PC-3 (cell line): ENCODE measurements around the gene RTBDN. TPM values are rescaled to one million over a fixed set of nuclear protein-coding genes. Genes with fewer than 3 reads are reported as not detected.
"Not testable (repeated sequence)": the region's sequence is repeated elsewhere in the genome, so short reads cannot be mapped to it uniquely, and the experiment has no call there.

Experiments
- ATAC-seq: fragments of 200-7000 bp; cut with Tn5 transposase; 2 replicates; pipeline ENCODE4 v1.9.1; 2020; ENCODE audit warnings: mild to moderate bottlenecking, moderate library complexity
- BruUV-seq: library from RNA; stranded (reverse); fragments of 400-500 nt; replicated peaks from 2 replicates; lab custom pipeline; 2021; lab: Mats Ljungman, UMichigan
- CTCF ChIA-PET: fragments of 300-600 bp; sonication (Branson Sonifier 250); formaldehyde crosslinking; loops from one replicate; lab custom pipeline; 2022; ENCODE audit warnings: antibody characterized with exemption; lab: Charles Lee
- POLR2A ChIA-PET: fragments of 300-600 bp; sonication (Branson Sonifier 250); formaldehyde crosslinking; loops from one replicate; lab custom pipeline; 2022; ENCODE audit warnings: antibody characterized with exemption; ENCODE audit not compliant: unreplicated experiment; lab: Charles Lee
- DNase-seq: peaks from one replicate; pipeline ENCODE4 v3.0.0-alpha.2; 2015
- H2AFZ ChIP-seq: fragments of 300-600 bp; sonication (generic); 2 replicates; pipeline ENCODE4 v1.6.0; 2016; ENCODE audit warnings: antibody characterized with exemption, low read length
- H3F3A ChIP-seq: fragments of 300-600 bp; sonication (generic); one replicate; pipeline ENCODE4 v1.6.0; 2017; ENCODE audit warnings: antibody characterized with exemption, low read length, control low read depth, mild to moderate bottlenecking; ENCODE audit not compliant: unreplicated experiment
- H3K27ac ChIP-seq: fragments of 300-600 bp; sonication (generic); 2 replicates; pipeline ENCODE4 v1.5.1; 2016; ENCODE audit warnings: mild to moderate bottlenecking, low read length
- H3K27me3 ChIP-seq: fragments of 300-600 bp; sonication (generic); 2 replicates; pipeline ENCODE4 v1.6.1; 2016; ENCODE audit warnings: low read length, mixed read lengths
- H3K36me3 ChIP-seq: fragments of 300-600 bp; sonication (generic); 2 replicates; pipeline ENCODE4 v1.6.1; 2016; ENCODE audit warnings: low read depth, mixed run types, low read length, mixed read lengths
- H3K4me1 ChIP-seq: fragments of 300-600 bp; sonication (generic); 2 replicates; pipeline ENCODE4 v1.5.1; 2016; ENCODE audit warnings: low read length; ENCODE audit not compliant: insufficient read depth
- H3K4me2 ChIP-seq: fragments of 300-600 bp; sonication (generic); 2 replicates; pipeline ENCODE4 v1.6.0; 2016; ENCODE audit warnings: low read length
- H3K4me3 ChIP-seq: fragments of 300-600 bp; sonication (generic); 2 replicates; pipeline ENCODE4 v1.5.1; 2016; ENCODE audit warnings: mild to moderate bottlenecking, low read length, mixed read lengths
- H3K79me2 ChIP-seq: fragments of 300-600 bp; sonication (generic); 2 replicates; pipeline ENCODE4 v1.6.1; 2017; ENCODE audit warnings: low read length, mixed read lengths
- H3K9ac ChIP-seq: fragments of 300-600 bp; sonication (generic); 2 replicates; pipeline ENCODE4 v1.6.0; 2016; ENCODE audit warnings: mild to moderate bottlenecking, low read length
- H3K9me2 ChIP-seq: fragments of 300-600 bp; sonication (generic); replicated peaks from 2 replicates; pipeline ENCODE4 v1.6.1; 2016; ENCODE audit warnings: mixed run types, low read length, mixed read lengths
- H3K9me3 ChIP-seq: fragments of 300-600 bp; sonication (generic); 2 replicates; pipeline ENCODE4 v1.6.1; 2016; ENCODE audit warnings: low read length, mixed read lengths
- H4K20me1 ChIP-seq: fragments of 300-600 bp; sonication (generic); 2 replicates; pipeline ENCODE4 v1.6.1; 2016; ENCODE audit warnings: low read length, mixed read lengths
- CTCF ChIP-seq: fragments of 300-600 bp; sonication (generic); conservative IDR thresholded peaks from 2 replicates; pipeline ENCODE4 v1.5.1; 2017; ENCODE audit warnings: antibody characterized with exemption, low read depth, mild to moderate bottlenecking, low read length
- EZH2 ChIP-seq: fragments of 300-600 bp; sonication (generic); IDR thresholded peaks from one replicate; pipeline ENCODE4 v1.6.1; 2017; ENCODE audit warnings: antibody characterized with exemption, mild to moderate bottlenecking, low read length; ENCODE audit not compliant: unreplicated experiment
- EZH2phosphoT487 ChIP-seq: fragments of 300-600 bp; sonication (generic); IDR thresholded peaks from 2 replicates; pipeline ENCODE4 v1.6.1; 2018; ENCODE audit warnings: mild to moderate bottlenecking, antibody characterized with exemption, low read length, borderline replicate concordance
- intact Hi-C: fragments of 100-400 bp; cut with micrococcal nuclease; formaldehyde crosslinking; loops from 2 replicates; pipeline ENCODE4 v1.9.0; 2023
- total RNA-seq: library from RNA; depleted of rRNA; stranded (reverse); fragments of >200 nt; gene quantifications from 2 replicates; pipeline ENCODE4 v1.2.3, GENCODE V29; 2014

RTBDN gene
- total RNA-seq, 1 experiment from 2014 or later: 3.7 TPM

GRCh38 chr19:12856653-12857052 is 22.3 kb upstream of the RTBDN start:
- no peaks in the 10 kb centered on the region for H3K9me2 ChIP-seq
- ChIA-PET CTCF (no interaction called here), POLR2A (no interaction called here)
- H3K27me3 ChIP-seq: no peaks in the 10 kb centered on the region
- DNase-seq (no peak), ATAC-seq (no peak)
- H3K36me3 ChIP-seq: no peaks in the 10 kb centered on the region; the same call in 1 of the 2 replicates
- H3K4me2 ChIP-seq: no peak overlapping the region
- no peak overlapping the region for H3K9ac ChIP-seq
- H3K4me3 ChIP-seq: no peak overlapping the region
- H3K4me1 ChIP-seq: no peaks in the 10 kb centered on the region
- no peaks in the 10 kb centered on the region for H4K20me1 ChIP-seq
- H3K9me3 ChIP-seq: no peaks in the 10 kb centered on the region
- TF ChIP-seq EZH2phosphoT487: no peak
- TF ChIP-seq EZH2: no peak
- TF ChIP-seq CTCF: no peak
- no peaks in the 10 kb centered on the region for H3K79me2 ChIP-seq
- no peak overlapping the region for H3K27ac ChIP-seq
- intact Hi-C loops: no loop called here
- H3F3A ChIP-seq: no peaks in the 10 kb centered on the region
- no peak overlapping the region for H2AFZ ChIP-seq
- no TSS peak for BruUV-seq

- ChIA-PET CTCF (interaction anchor here (0.5 to 1.1 kb wide), 7 partner anchors 23 to 178 kb away, joined by 3 to 9 read pairs (median 5); a partner anchor contains a TSS), POLR2A (interaction anchor here (0.5 to 0.6 kb wide), 3 partner anchors 51 to 95 kb away, joined by 3 to 5 read pairs (median 4); no protein-coding TSS in a partner anchor)
- DNase-seq (peak; percentile 94), ATAC-seq (peak; percentile 97)
- intact Hi-C loops: loop anchor here (5.0 kb wide), 2 partner anchors 70 to 85 kb away; partner anchors contain the start of gene HOOK2
- H3K9me2 ChIP-seq: no peaks in the 10 kb centered on the region
- no peak overlapping the region for H3K27ac ChIP-seq
- no TSS peak for BruUV-seq
- no peaks in the 10 kb centered on the region for H3K27me3 ChIP-seq
- peak overlapping the region; percentile 77 for H2AFZ ChIP-seq
- H3K4me2 ChIP-seq: peak overlapping the region; percentile 76
- no peaks in the 10 kb centered on the region for H4K20me1 ChIP-seq
- no peaks in the 10 kb centered on the region for H3K79me2 ChIP-seq
- H3K9me3 ChIP-seq: no peaks in the 10 kb centered on the region
- H3K4me3 ChIP-seq: peak overlapping the region; percentile 42; the same call in 1 of the 2 replicates
- H3F3A ChIP-seq: no peaks in the 10 kb centered on the region
- no peak for TF ChIP-seq EZH2phosphoT487
- TF ChIP-seq EZH2: no peak
- TF ChIP-seq CTCF: peak; percentile 99
- peaks cover 14% of the 10 kb centered on the region for H3K4me1 ChIP-seq
- H3K36me3 ChIP-seq: no peaks in the 10 kb centered on the region
- no peak overlapping the region for H3K9ac ChIP-seq
These were observed 13.1 kb upstream of the RTBDN start for GRCh38 chr19:12847159-12848139.

- H3K9ac ChIP-seq, H3F3A ChIP-seq, H3K36me3 ChIP-seq, H2AFZ ChIP-seq, BruUV-seq, H3K79me2 ChIP-seq, H3K9me3 ChIP-seq, H3K4me2 ChIP-seq, POLR2A ChIA-PET, H3K27ac ChIP-seq, DNase-seq, H3K4me3 ChIP-seq, ATAC-seq, H4K20me1 ChIP-seq, H3K9me2 ChIP-seq, H3K27me3 ChIP-seq: not testable (repeated sequence)
- intact Hi-C loops: loop anchor here (5.0 kb wide), 2 partner anchors 69 to 84 kb away; partner anchors contain the start of gene HOOK2
- CTCF ChIA-PET: interaction anchor here (0.5 kb wide), 1 partner anchor 44 kb away, joined by 6 read pairs; no protein-coding TSS in a partner anchor
- H3K4me1 ChIP-seq: peaks cover 14% of the 10 kb centered on the region
These were observed 12.2 kb upstream of the RTBDN start for GRCh38 chr19:12846613-12847012.
